ENCODE measurements around the gene MAPK11.
"Not testable (repeated sequence)": the region's sequence is repeated elsewhere in the genome, so short reads cannot be mapped to it uniquely, and the experiment has no call there.

Gene MAPK11

GRCh38 chr22:50275181-50276055 lies 5.2 kb upstream of the MAPK11 start:
- DNase-seq, result no peak

GRCh38 chr22:50274771-50275170 lies 4.6 kb upstream of the MAPK11 start:
- DNase-seq, result no peak

- peak; percentile 20 to 40 for DNase-seq
These were observed 4.1 kb upstream of the MAPK11 start for GRCh38 chr22:50274311-50274710.

GRCh38 chr22:50273781-50274180 lies 3.6 kb upstream of the MAPK11 start:
- not testable (repeated sequence) for DNase-seq

- DNase-seq, result not testable (repeated sequence)
These were observed 3.2 kb upstream of the MAPK11 start for GRCh38 chr22:50273352-50273751.

GRCh38 chr22:50272044-50272802 lies 2.0 kb upstream of the MAPK11 start:
- no peak for DNase-seq

GRCh38 chr22:50271519-50271970 lies 1.4 kb upstream of the MAPK11 start:
- DNase-seq, result peak; percentile 44 to 68

- peak; percentile 40 to 65 for DNase-seq
These were observed 650 bp upstream of the MAPK11 start for GRCh38 chr22:50270666-50271394.

- no peak for DNase-seq
These were observed 609 bp downstream of the MAPK11 start for GRCh38 chr22:50269573-50269969.

GRCh38 chr22:50268655-50269113 lies 1.5 kb downstream of the MAPK11 start:
- DNase-seq, result no peak

- DNase-seq, result peak; percentile 54 to 57
These were observed 2.4 kb downstream of the MAPK11 start for GRCh38 chr22:50267591-50268390.

GRCh38 chr22:50266994-50267393 lies 3.2 kb downstream of the MAPK11 start:
- DNase-seq, result no peak

- no peak for DNase-seq
These were observed 5.1 kb downstream of the MAPK11 start for GRCh38 chr22:50264946-50265669.

GRCh38 chr22:50264104-50264745 lies 6.0 kb downstream of the MAPK11 start:
- peak in 1 of 2 experiments; percentile 17 for DNase-seq

GRCh38 chr22:50262973-50263617 lies 7.1 kb downstream of the MAPK11 start:
- no peak for DNase-seq

GRCh38 chr22:50262460-50262911 lies 7.7 kb downstream of the MAPK11 start:
- no peak for DNase-seq

GRCh38 chr22:50261615-50262459 lies 8.3 kb downstream of the MAPK11 start, which contains the start of gene MAPK12:
MAPK12 (minus strand) TSS chr22:50261683; CDS start chr22:50261509, 174 bp downstream.
- no peak for DNase-seq

- DNase-seq, result peak; percentile 17 to 39
These were observed 9.2 kb downstream of the MAPK11 start for GRCh38 chr22:50260801-50261614.

All from stimulated activated CD4-positive, alpha-beta T cell treated with anti-CD3 and anti-CD28 coated beads, Interleukin-4, amount 100 ng/mL, for 4 hours (primary cell).